Glutamatergic neuron (in vitro differentiated cells): Measurements from ENCODE around the gene IFNGR1. TPM values are rescaled to one million over a fixed set of nuclear protein-coding genes. Genes with fewer than 3 reads are reported as not detected.
"Not testable (repeated sequence)": the region's sequence is repeated elsewhere in the genome, so short reads cannot be mapped to it uniquely, and the experiment has no call there.

ENCODE experiments used
- DNase-seq: peaks from one replicate; pipeline ENCODE4 v3.0.0; 2022
- H3K27ac Mint-ChIP-seq: one replicate; pipeline ENCODE4 v1.8.0; 2020; ENCODE audit warnings: mild to moderate bottlenecking, mixed read lengths, inconsistent platforms; ENCODE audit not compliant: unreplicated experiment
- H3K27me3 Mint-ChIP-seq: one replicate; pipeline ENCODE4 v1.8.0; 2020; ENCODE audit warnings: mild to moderate bottlenecking, moderate library complexity, mixed read lengths, inconsistent platforms; ENCODE audit not compliant: unreplicated experiment
- H3K36me3 Mint-ChIP-seq: one replicate; pipeline ENCODE4 v1.8.0; 2020; ENCODE audit warnings: mild to moderate bottlenecking, mixed read lengths, inconsistent platforms; ENCODE audit not compliant: unreplicated experiment
- H3K4me1 Mint-ChIP-seq: one replicate; pipeline ENCODE4 v1.8.0; 2020; ENCODE audit warnings: mild to moderate bottlenecking, low read depth, mixed read lengths, inconsistent platforms; ENCODE audit not compliant: unreplicated experiment
- H3K4me3 Mint-ChIP-seq: one replicate; pipeline ENCODE4 v1.8.0; 2020; ENCODE audit warnings: mild to moderate bottlenecking, mixed read lengths, inconsistent platforms; ENCODE audit not compliant: unreplicated experiment
- H3K9me3 Mint-ChIP-seq: one replicate; pipeline ENCODE4 v1.8.0; 2020; ENCODE audit warnings: mild to moderate bottlenecking, moderate library complexity, mixed read lengths, inconsistent platforms; ENCODE audit not compliant: unreplicated experiment
- total RNA-seq: library from RNA; stranded (reverse); fragmentation: NEBNext Ultra II Directional; extraction: Animal tissue kit (Norgen Biotek cat#: 25700); gene quantifications from one replicate; pipeline ENCODE4 v1.2.1, GENCODE V29; 2021; ENCODE audit not compliant: unreplicated experiment
- TF ChIP-seq, protein P1 (sequence below): fragments of 200-600 bp; sonication (generic); IDR thresholded peaks from one replicate; pipeline ENCODE4 v1.5.0; 2021; ENCODE audit not compliant: partially characterized antibody, unreplicated experiment

Gene IFNGR1
- total RNA-seq, 1 donor from 2014 or later = 36.4 TPM

DNA sequence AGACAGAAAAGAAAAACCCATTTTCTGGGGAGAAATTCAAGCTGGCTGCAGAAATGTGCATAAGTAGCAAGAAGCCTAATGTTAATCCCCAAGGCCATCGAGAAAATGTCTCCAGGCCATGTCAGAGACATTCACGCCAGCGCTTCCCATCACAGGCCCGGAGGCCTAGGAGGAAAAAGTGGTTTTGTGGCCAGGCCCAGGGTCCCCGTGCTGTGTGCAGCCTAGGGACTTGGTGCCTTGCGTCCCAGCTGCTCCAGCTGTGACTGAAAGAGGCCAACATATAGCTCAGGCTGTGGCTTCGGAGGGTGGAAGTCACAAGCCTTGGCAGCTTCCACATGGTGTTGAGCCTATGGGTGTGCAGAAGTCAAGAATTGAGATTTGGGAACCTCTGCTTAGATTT lies 10.9 kb downstream of the IFNGR1 start:
- Mint-ChIP-seq H3K4me3 (no peak overlapping the region), H3K27ac (no peak overlapping the region), H3K4me1 (no peaks in the 10 kb centered on the region), H3K27me3 (peaks cover 5% of the 10 kb centered on the region), H3K36me3 (peaks cover 18% of the 10 kb centered on the region), H3K9me3 (peaks cover 12% of the 10 kb centered on the region)
- TF ChIP-seq, protein P1, sequence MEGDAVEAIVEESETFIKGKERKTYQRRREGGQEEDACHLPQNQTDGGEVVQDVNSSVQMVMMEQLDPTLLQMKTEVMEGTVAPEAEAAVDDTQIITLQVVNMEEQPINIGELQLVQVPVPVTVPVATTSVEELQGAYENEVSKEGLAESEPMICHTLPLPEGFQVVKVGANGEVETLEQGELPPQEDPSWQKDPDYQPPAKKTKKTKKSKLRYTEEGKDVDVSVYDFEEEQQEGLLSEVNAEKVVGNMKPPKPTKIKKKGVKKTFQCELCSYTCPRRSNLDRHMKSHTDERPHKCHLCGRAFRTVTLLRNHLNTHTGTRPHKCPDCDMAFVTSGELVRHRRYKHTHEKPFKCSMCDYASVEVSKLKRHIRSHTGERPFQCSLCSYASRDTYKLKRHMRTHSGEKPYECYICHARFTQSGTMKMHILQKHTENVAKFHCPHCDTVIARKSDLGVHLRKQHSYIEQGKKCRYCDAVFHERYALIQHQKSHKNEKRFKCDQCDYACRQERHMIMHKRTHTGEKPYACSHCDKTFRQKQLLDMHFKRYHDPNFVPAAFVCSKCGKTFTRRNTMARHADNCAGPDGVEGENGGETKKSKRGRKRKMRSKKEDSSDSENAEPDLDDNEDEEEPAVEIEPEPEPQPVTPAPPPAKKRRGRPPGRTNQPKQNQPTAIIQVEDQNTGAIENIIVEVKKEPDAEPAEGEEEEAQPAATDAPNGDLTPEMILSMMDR = no peak
- DNase-seq = no peak

DNA sequence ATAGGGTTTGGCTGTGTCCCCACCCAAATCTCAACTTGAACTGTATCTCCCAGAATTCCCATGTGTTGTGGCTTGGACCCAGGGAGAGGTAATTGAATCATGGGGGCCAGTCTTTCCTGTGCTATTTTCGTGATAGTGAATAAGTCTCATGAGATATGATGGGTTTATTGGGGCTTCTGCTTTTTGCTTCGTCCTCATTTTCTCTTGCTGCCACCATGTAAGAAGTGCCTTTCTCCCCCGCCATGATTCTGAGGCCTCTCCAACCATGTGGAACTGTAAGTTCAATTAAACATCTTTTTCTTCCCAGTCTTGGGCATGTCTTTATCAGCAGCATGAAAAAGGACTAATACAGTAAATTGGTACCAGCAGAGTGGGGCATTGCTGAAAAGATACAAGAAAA lies 11.7 kb downstream of the IFNGR1 start:
- H3K27ac Mint-ChIP-seq, DNase-seq, H3K4me1 Mint-ChIP-seq, H3K4me3 Mint-ChIP-seq, H3K27me3 Mint-ChIP-seq, H3K9me3 Mint-ChIP-seq: not testable (repeated sequence)
- H3K36me3 Mint-ChIP-seq = peaks cover 18% of the 10 kb centered on the region

DNA sequence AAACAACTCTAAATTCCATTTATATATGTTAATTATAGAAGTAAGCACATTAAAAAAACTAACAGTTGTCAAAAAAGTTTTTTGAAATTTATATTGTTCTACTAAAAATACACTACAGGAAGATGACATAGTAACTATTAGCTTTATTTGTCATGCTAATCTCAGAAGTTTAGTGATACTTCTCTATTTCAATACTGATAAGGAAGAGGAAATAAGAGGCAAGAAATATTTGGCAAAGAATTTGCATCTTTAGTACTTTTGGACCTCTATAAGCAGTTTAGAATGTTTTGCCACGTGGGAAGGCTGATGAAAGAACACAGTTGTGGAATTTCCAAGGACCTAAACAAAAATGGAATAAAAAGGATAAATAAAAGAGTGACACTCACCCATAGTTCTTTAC lies 12.6 kb downstream of the IFNGR1 start:
- no peak overlapping the region for H3K27ac Mint-ChIP-seq
- H3K36me3 Mint-ChIP-seq = peaks cover 18% of the 10 kb centered on the region
- peaks cover 9% of the 10 kb centered on the region for H3K9me3 Mint-ChIP-seq
- TF ChIP-seq, protein P1 = no peak
- no peak for DNase-seq
- H3K4me3 Mint-ChIP-seq = no peak overlapping the region
- no peaks in the 10 kb centered on the region for H3K4me1 Mint-ChIP-seq
- H3K27me3 Mint-ChIP-seq = peaks cover 4% of the 10 kb centered on the region

DNA sequence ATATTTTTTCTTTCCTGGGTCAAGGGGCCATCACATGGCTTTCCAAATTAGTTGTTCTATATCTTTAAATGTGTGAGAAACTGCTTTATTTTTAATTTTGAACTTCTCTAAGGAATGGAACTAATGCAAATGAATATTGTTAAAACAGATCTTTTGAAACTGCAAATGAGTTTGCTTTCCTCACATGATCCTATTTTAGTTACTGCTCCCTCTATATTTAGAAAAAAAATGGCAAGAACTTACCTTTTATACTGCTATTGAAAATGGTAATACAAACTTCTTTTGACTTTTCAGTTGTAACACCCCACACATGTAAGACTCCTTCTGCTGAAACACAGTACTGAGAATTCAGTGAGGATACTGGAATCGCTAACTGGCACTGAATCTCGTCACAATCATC lies 15.9 kb downstream of the IFNGR1 start:
- TF ChIP-seq, protein P1 = no peak
- DNase-seq = no peak
- Mint-ChIP-seq H3K27me3 (peaks cover 4% of the 10 kb centered on the region), H3K27ac (no peak overlapping the region), H3K4me1 (no peaks in the 10 kb centered on the region), H3K36me3 (peaks cover 16% of the 10 kb centered on the region), H3K9me3 (peaks cover 3% of the 10 kb centered on the region), H3K4me3 (no peak overlapping the region)

DNA sequence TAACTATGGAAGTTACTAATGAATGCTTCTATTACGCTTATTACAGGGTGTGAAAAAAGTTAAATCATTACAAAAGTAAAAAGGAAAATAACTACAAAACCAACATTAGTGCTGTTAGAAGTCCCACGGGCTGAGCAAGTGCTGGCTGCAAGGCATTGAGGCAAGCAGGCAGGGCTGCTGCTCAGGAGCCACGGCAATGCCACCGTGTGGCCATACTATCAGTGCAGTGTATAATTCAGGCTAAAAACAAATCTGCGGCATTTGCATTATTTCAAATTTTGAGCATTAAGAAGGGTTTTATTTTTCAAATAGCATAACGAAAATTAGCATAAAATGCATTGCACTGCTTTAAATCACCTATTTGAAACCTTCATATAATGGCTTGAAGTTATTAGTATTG lies 17.1 kb downstream of the IFNGR1 start:
- no peak overlapping the region for H3K4me3 Mint-ChIP-seq
- no peaks in the 10 kb centered on the region for H3K4me1 Mint-ChIP-seq
- TF ChIP-seq, protein P1 = no peak
- DNase-seq = no peak
- peaks cover 13% of the 10 kb centered on the region for H3K36me3 Mint-ChIP-seq
- no peaks in the 10 kb centered on the region for H3K27me3 Mint-ChIP-seq
- no peaks in the 10 kb centered on the region for H3K9me3 Mint-ChIP-seq
- H3K27ac Mint-ChIP-seq = no peak overlapping the region

DNA sequence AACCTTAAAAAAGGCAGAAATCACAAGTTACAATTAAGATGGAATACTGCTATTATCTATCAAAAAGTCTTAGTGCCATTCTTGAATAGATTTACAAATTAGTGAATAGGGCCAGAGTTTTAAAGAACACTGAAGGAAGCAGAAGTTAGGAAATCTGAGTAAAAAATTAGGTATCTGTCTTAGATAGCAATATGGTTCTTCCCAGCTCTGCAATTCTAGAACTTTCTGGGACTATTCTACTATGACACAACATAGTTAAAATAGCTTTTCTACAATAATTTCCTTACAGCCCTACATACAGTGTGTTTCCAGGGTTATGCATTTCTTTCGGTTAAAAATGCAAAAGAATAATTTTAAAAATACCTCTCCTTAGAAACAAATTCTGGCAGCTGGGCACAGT lies 18.2 kb downstream of the IFNGR1 start:
- Mint-ChIP-seq H3K27me3 (no peaks in the 10 kb centered on the region), H3K4me1 (no peaks in the 10 kb centered on the region), H3K36me3 (peaks cover 13% of the 10 kb centered on the region), H3K9me3 (no peaks in the 10 kb centered on the region), H3K4me3 (no peak overlapping the region), H3K27ac (no peak overlapping the region)
- DNase-seq = no peak
- TF ChIP-seq, protein P1 = no peak
